COLO668 (cell line): ENCODE results near the gene OR8B12.
"Not testable (repeated sequence)": the region's sequence is repeated elsewhere in the genome, so short reads cannot be mapped to it uniquely, and the experiment has no call there.

ENCODE experiments used
- DNase-seq: peaks from one replicate; lab custom pipeline; 2025; ENCODE audit not compliant: unreplicated experiment; lab: John Stamatoyannopoulos, UW

Gene OR8B12

DNA sequence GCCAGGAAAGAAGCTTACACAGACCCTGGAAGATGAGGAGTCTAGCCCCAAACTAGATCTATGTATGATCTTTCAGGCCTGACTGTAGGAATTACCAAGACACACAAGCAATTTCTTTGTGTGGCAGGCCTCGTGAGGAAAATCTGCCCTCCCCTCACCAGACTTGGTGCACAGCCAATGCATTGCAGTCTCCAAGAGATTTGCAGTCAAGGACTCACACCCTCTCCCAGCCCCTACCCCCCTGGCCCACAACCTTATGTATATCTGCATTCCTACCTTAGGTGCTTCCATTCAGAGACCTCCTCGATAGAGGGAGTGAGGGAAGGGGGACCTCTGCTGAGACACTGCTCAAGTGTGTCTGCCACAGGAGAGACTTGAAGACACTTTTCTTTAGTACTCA lies 9.8 kb downstream of the OR8B12 start:
- DNase-seq: no peak

DNA sequence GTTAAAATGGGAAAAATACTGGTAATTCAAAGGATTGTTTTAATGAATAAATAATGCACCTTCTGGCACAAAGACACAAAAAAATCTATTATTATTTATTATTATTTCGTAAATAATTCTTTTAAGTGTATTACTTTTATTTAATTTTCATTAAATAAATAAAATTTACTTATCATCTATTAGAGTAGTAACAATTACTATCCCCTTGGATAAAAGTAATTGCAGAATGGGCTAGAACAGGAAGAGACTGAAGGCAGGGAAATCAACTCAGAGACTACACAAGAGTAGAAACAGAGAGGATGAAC lies 23.0 kb downstream of the OR8B12 start:
- no peak for DNase-seq

DNA sequence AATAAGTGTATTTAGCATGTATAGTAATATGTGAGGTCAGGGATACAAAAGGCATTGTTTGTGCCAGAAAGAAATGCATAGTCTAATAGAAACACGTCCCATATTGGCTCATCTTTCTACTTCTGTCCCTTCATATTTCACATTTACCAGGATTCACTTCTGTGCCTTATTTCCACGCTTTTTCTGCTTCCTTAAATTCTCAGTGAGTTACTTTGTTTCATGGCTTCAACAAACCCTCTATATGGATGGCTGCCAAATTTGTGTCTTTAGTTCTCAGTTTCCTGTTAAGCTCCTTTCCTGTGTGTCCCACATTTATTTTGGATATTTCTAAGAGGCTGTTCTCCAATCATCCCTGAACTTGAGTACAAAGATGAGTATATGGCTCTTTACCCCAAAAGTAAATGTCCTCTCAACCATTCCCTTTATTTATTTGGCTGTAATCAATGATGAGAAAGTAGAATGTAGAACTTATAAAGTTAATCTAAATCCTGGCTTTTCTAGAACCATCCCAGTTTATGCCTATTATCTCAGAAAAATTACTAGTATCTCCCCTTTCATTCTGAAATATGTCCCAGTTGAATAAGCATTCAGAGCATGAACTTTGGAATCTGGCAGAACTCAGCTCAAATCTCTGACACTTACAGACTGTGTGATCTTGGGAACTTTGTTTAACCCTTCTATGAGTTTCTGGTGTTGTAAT lies 23.5 kb downstream of the OR8B12 start:
- no peak for DNase-seq

DNA sequence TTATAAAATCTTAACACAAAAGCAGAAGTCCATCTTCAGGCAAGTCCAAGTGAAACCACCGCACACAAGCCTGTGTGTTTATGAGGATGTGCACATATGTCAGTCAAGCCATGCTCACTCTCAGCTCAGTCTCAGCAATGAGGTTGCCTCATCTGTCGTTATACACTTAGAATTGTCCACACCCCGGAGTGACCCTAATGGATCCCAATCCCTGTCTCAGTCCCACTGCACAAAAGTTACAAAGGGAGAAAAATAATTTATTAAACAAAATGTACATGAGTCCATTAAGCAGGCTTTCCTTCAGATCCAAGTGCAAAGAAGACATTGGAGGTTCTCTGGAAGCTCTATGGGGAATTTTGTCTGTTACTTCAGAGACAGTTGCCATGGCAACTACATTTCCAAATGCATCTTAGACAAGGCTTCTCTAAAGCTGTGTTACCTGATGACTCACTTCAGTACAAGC lies 24.4 kb downstream of the OR8B12 start:
- no peak for DNase-seq

DNA sequence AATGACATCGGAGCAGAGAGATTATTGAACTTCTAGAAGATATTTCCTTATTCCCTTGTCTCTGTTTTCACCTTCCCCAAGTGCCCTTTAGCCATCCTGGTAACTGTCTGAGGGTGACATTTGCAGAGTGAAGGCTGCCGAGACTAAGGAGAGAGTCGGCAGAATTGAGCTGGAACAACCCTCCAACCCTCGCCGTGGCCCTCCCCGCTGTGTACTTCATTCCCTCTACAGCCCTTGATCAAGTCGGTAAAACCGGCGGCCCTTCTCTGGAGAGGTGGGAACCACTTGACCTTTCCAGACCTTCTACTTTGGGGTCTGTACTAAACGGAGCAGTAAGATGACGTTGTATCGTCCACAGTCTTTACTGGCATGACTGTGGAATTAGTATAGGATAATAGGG lies 26.1 kb downstream of the OR8B12 start:
- DNase-seq: no peak

DNA sequence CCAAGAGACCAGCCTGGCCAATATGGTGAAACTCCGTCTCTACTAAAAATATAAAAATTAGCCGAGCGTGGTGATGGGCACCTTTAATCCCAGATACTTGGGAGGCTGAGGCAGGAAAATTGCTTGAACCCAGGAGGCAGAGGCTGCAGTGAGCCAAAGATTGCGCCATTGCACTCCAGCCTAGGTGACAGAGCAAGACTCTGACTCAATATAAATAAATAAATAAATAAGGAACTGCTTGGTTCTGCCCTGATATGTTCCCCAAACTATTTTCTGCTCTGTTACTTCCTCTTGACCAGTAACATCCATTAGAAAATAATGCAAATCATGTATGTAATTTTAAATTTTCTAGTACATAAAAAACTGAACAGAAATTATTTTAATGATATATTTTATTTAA lies 28.8 kb downstream of the OR8B12 start:
- not testable (repeated sequence) for DNase-seq

DNA sequence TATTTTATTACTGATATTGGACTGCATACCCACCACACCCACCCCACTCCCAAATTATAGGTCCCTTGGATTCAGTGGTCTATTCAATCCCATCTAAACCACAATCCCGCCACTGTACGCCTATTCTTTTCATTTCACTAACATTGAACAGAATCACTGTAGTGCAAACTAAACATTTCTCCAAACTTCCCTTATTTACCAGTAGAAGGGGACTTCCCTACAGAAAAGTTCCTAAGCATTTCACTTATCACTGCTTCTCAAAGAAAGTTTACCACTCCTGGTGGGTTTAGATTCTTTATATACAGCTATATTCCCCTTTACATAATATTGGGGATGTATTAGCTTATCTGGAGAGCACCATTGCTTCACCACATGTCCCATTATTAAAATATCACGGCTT lies 29.3 kb downstream of the OR8B12 start:
- no peak for DNase-seq

DNA sequence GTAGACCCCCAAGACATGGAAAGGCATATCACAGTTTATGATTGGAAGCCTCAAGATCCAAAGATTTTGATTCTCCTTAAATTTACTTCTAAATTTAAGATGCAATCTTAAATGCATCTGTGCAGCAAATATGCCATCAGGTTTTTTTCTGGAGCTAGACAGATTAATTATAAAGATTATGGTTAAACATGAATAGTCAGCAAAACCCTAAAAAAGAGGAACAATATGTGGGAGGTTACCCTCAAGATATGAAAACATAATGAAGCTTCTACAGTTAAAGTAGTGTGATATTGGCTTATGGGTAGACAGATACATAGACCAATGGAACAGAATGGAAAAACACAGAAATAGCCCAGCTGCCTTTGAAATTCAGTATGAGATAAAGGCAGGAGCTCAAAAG lies 31.7 kb downstream of the OR8B12 start:
- no peak for DNase-seq

DNA sequence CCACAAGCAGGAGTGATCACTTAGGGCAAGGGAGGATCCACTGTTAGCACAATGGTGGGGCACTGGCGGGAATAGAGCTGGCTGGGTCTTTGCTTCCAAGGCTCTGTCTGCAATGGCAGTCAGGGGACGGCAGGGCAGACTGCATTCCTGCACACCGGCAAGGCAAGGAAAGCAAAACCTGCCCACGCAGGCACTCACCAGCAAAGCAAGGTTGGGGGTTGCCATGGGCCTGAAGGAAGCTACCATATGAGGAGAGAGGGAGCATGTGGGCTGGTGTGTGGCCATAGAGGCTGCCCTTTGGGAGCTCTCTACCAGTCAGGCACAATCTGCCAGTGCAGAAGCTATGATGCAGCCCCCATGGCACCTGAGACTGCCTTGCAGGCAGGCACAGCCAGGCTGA lies 33.2 kb downstream of the OR8B12 start:
- DNase-seq: no peak

DNA sequence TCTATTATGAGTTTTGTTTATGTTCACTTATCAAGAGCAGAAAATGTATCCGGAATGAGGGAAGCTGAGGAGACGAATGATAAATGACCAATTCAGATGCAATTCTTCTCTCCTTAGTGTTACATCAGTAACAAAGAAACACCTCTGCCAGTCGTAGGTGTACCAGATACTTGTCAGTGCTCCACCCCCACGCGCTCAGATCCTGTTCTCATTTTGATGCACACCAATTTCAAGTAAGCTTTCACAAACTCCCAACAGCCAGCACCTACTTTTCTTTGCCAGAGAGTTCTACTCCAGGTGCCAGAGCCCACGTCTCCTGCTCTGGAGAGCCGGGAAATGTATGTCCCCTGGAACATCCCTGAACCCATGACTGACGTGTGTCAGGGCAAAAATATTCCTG lies 43.7 kb downstream of the OR8B12 start:
- DNase-seq: no peak

DNA sequence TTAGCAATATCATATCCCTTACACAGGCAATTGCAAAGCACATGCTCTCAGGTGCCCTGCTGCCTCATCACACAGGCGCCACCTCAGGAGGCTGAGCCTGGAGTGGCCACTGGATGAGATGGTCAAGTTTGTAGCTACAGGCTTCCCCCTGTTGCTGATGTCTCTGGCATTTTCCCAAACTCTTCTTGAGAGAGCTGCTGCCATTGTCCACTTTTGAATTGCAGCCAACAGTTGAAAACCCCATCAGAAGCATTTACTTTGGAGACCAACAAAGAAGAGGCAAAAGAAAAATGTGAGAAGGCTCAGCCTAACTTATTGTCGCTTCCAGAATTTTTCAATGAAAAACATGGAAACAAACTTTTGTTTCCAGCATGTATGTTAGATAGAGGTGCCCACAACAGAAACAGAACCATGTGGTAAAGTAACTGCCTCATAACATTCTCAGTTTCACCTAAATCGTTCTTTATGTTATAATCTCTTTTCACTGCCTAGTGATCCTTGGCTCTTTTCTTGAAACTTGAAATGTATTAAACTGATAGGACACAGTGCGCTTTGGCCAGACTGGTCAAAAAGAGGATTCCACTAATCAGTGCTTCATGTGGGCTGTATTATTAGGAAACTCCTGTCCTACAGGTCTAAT lies 50.3 kb downstream of the OR8B12 start:
- DNase-seq: no peak
